SKM-1 (cell line): Measurements from ENCODE around the gene CNR2.
"Not testable (repeated sequence)": the region's sequence is repeated elsewhere in the genome, so short reads cannot be mapped to it uniquely, and the experiment has no call there.

Experiments
- DNase-seq: peaks from one replicate; lab custom pipeline; 2025; ENCODE audit not compliant: unreplicated experiment; lab: John Stamatoyannopoulos, UW

CNR2 gene

DNA sequence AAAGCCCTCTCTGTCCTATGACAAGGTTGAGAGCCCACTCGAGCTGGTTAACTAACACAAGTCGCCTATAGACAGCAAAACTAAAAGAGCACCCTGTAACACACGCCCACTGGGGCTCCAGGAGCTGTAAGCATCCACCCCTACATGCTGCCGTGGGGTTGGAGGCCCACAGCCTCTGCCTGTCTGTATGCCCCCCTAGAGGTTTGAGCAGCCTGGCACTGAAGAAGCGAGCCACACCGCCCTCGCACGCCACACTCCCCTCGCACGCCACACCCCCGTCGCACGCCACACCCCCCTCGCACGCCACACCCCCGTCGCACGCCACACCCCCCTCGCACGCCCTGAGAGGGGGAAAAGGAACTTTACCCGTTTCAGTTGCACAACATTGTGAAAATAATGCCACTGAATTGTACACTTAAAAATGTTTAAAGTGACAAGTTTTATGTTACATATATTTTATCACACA, 74.7 kb downstream of the CNR2 start:
- no peak for DNase-seq

DNA sequence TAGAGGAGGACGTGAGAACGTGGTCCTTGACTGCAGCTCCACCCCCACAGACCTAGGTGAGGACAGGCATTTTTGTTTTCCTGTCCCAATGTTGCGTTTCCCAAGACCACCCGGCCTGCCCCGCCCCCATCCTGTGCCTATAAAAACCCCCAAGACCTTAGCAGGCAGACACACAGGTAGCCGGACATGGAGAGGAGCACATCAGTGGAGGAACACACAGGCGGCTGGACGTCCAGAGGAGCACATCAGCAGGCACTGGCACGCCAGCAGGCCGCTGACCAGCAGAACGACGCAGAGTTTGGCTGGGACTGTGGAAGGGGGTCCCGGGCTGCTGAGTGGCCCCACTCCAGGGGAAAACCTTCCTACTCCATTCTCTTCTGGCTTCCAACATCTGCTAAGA, 75.3 kb downstream of the CNR2 start:
- no peak for DNase-seq

DNA sequence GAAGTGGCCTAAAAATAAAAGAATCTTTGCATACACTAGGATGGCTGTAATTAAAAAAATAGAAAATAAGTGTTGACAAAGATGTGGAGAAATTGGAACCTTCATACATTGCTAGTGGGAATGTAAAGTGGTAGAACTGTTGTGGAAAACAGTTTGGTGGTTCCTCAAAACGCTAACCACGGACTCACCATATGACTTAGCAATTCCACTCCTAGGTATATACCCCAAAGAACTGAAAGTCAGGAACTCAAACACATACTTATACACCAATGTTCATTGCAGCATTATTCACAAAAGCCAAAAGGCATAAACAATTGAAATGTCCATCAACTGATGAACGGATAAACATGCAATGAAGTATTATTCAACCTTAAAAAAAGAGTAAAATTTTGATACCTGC, 77.1 kb downstream of the CNR2 start:
- no peak for DNase-seq

- DNase-seq: not testable (repeated sequence)
Measured at GRCh38 chr1:23834156-23834555, 79.0 kb downstream of the CNR2 start.

DNA sequence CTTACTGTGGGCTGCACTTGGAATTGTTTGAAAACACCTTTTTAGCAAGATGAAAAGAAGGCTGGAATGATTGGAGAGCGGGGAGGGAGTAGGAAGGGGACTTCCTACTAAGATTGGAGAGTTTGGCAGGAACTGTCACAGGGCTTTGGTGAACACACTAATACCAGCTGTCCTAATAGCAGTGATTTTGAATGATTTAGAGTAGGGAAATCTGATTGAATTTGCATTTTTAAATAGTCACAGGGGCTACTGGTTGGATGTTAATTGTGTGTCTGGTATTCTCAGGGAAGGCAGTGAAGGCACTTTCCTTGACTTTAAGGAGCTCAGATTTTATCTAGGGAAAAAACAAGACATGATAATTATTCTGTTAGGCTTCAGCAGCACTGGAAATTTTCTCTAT, 85.4 kb downstream of the CNR2 start:
- DNase-seq: no peak

DNA sequence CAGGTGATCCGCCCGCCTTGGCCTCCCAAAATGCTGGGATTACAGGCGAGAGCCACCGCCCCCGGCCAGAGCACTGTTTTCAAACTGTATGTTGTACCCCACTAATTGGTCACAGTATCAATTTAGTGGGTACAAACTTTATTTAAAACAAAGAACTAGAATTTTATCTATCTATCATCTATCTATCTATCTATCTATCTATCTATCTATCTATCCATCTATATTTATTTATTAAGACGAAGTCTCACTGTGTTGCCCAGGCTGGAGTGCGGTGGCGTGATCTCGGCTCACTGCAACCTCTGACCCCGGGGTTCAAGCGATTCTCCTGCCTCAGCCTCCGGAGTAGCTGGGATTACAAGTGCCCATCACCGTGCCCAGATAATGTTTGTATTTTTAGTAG, 86.6 kb downstream of the CNR2 start:
- not testable (repeated sequence) for DNase-seq

- no peak for DNase-seq
Measured at GRCh38 chr1:23825762-23826522, 87.2 kb downstream of the CNR2 start.

GRCh38 chr1:23825076-23825761, 87.9 kb downstream of the CNR2 start, which contains the start of gene HMGCL:
Gene HMGCL (minus strand): TSS chr1:23825429. CDS start chr1:23825415, 14 bp downstream.
- peak; percentile 64 for DNase-seq

DNA sequence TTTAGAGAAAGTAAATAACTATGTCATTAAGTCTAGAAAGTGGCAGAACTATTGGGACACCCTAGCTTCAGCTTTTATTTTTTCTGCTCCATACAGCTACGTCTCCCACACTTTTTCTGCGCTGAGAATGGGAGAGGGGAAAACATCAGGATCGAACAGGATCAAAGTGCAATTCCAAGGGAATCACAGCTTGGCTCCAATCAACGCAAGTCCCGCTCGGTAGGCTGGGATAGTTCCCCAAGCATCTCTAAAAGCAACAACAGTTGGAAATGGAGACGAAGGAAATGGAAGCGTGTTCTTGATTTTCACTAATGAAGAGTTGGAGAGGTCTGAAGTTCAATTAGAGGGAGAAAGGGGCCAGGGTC, 88.5 kb downstream of the CNR2 start:
- DNase-seq: no peak

DNA sequence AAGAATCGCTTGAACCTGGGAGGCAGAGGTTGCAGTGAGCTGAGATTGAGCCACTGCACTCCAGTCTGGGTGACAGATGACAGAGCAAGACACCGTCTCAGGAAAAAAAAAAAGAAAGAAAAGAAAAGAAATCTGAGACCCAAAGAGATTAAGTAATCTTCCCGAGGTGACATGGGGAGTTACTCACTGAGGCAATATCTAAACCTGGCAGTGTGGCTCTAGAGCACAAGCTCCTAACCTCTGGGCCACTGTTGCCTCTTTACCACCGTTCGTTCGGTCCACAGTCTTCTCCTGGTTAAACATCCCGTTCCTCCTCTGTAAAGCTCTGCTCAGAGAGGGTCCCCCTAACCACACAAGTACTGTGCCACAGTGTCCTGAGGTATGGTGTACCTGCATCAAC, 89.4 kb downstream of the CNR2 start:
- no peak for DNase-seq
